ENCODE measurements around the gene NAA80. TPM values are rescaled to one million over a fixed set of nuclear protein-coding genes. Genes with fewer than 3 reads are reported as not detected.

Gene NAA80
- total and polyA plus RNA-seq, 2 donors (not counting 3 experiments of a cell fraction or from before 2014, with no cell fraction given): 9.0 to 13.1 TPM

GRCh38 chr3:50322115-50322385, 22.8 kb upstream of the NAA80 start:
- BruUV-seq (replicated peaks): TSS peak; percentile 69
- intact Hi-C loops (cut with micrococcal nuclease): loop anchor here (1.0 to 2.0 kb wide), 2 partner anchors 30 to 155 kb away; partner anchors contain the start of gene IFRD2
- CTCF ChIA-PET: interaction anchor here (1.0 to 4.3 kb wide), 4 partner anchors 14 to 220 kb away, joined by 4 to 66 read pairs (median 23); partner anchors contain the start of genes HYAL3 and NAA80

DNA sequence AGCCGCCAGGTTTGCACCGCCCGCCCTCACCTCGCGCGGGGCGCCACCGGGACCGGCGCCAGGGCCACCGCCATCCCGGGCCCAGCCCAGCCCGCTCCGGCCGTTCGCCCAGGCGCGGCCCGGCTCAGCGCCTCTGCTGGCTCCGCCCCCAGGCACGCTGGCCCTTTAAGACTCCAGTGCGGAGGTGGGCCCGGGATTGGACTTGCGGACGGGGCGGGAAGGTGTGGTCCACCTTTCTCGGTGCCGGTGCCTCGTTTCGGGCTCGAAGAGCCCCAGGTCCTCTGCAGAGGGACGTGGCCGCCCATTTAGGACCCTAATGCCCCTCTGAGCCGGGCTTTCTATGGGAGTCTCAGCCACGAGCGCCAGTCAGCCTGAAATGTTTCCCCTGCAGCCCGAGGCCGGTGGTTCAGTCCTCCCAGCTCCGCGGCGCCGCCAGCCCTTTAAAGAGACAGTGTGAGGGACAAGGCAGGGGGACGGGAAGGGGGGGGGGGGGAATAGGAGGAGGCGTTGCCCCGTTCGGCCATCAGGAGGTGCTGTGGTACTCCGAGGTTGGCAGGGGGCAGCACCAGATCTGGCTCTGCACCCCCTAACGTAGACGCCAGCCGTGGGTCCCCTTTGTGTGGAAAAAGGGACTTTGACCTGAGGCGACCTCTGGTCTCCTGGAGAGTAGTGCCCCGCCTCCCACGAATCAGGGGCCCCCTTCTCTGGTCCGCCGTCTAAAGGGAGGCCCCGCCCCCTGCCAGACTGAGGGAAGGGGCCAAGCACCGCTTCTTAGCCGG, 22.3 kb upstream of the NAA80 start:
- peaks cover 49% of the 10 kb centered on the region for H3K79me2 ChIP-seq (ENCODE audit: control insufficient read depth, insufficient read depth, low read length)
- dilution Hi-C loops (cut with MboI; ENCODE audit: extremely low pct_ligation_motif_present, low sequenced_read_pairs): no loop called here
- peaks cover 63% of the 10 kb centered on the region for H3K4me1 ChIP-seq (ENCODE audit: control insufficient read depth, extremely low read depth, insufficient read depth, low read length)
- BruUV-seq (replicated peaks): no TSS peak
- DNase-seq (ENCODE audit: low read depth, low spot score): peak; percentile 91
- H2AFZ ChIP-seq (ENCODE audit: low read depth, low read length): no peak overlapping the region
- intact Hi-C loops (cut with micrococcal nuclease): loop anchor here (1.0 to 2.0 kb wide), 2 partner anchors 29 to 155 kb away; partner anchors contain the start of gene IFRD2
- CTCF ChIA-PET: interaction anchor here (0.5 to 4.3 kb wide), 14 partner anchors 13 to 1360 kb away, joined by 3 to 36 read pairs (median 3); partner anchors contain the start of genes CYB561D2, HYAL3, NAA80 and NPRL2
- TF ChIP-seq, protein P1, sequence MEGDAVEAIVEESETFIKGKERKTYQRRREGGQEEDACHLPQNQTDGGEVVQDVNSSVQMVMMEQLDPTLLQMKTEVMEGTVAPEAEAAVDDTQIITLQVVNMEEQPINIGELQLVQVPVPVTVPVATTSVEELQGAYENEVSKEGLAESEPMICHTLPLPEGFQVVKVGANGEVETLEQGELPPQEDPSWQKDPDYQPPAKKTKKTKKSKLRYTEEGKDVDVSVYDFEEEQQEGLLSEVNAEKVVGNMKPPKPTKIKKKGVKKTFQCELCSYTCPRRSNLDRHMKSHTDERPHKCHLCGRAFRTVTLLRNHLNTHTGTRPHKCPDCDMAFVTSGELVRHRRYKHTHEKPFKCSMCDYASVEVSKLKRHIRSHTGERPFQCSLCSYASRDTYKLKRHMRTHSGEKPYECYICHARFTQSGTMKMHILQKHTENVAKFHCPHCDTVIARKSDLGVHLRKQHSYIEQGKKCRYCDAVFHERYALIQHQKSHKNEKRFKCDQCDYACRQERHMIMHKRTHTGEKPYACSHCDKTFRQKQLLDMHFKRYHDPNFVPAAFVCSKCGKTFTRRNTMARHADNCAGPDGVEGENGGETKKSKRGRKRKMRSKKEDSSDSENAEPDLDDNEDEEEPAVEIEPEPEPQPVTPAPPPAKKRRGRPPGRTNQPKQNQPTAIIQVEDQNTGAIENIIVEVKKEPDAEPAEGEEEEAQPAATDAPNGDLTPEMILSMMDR (IDR thresholded peaks at IDR 0.05; ENCODE audit: extremely low read depth in 1 of 2, insufficient read depth in 1 of 2, low read depth in 1 of 2, low read length in 2 of 2): peak; percentile 41 to 82
- TF ChIP-seq POLR2AphosphoS5 (IDR thresholded peaks at IDR 0.05; ENCODE audit: insufficient read depth, low read depth, low read length): peak; percentile 81
- TF ChIP-seq POLR2A (IDR thresholded peaks at IDR 0.05; ENCODE audit: low read depth, low read length): no peak
- no peak for TF ChIP-seq MYC (IDR thresholded peaks at IDR 0.05; ENCODE audit: low read depth, low read length)
- TF ChIP-seq JUN (IDR thresholded peaks at IDR 0.05; ENCODE audit: borderline replicate concordance, insufficient read depth, insufficient read length, low read depth): no peak
- peak overlapping the region; percentile 89 for H3K9ac ChIP-seq (replicated peaks; ENCODE audit: extremely low read depth, insufficient read depth, low read length)
- peak overlapping the region; percentile 99 for H3K27ac ChIP-seq (ENCODE audit: insufficient read depth, low read depth, low read length)
- POLR2A ChIA-PET: interaction anchor here (0.6 to 5.1 kb wide), 2 partner anchors 14 to 63 kb away, joined by 3 to 38 read pairs; no protein-coding TSS in a partner anchor
- H3K9me1 ChIP-seq (replicated peaks; ENCODE audit: control insufficient read depth, extremely low read depth, insufficient read depth, low read length): no peaks in the 10 kb centered on the region
- FAIRE-seq: peak; percentile 97
- H3K4me3 ChIP-seq (replicated peaks in 1 of 3; ENCODE audit: insufficient read depth in 1 of 3, low read depth in 1 of 3, low read length in 3 of 3): peak overlapping the region; percentile 65 to 89 (median 89)
- no peaks in the 10 kb centered on the region for H3K9me3 ChIP-seq (replicated peaks; ENCODE audit: control insufficient read depth, insufficient read depth, low read length)
- no peaks in the 10 kb centered on the region for H4K20me1 ChIP-seq (replicated peaks; ENCODE audit: control insufficient read depth, extremely low read depth, insufficient read depth, low read length)
- H3K36me3 ChIP-seq (ENCODE audit: control insufficient read depth in 2 of 2, extremely low read depth in 1 of 2, insufficient read depth in 2 of 2, low read length in 2 of 2): peaks cover 11 to 40% of the 10 kb centered on the region in 2 experiments
- peak overlapping the region; percentile 75 for H3K4me2 ChIP-seq (ENCODE audit: insufficient read depth, low read length)
- H3K27me3 ChIP-seq (ENCODE audit: control insufficient read depth in 2 of 2, insufficient read depth in 2 of 2, low read length in 2 of 2): no peaks in the 10 kb centered on the region

More at GRCh38 chr3:50322115-50322385, 22.8 kb upstream of the NAA80 start:
- H3K4me3 ChIP-seq (replicated peaks in 1 of 3; ENCODE audit: insufficient read depth in 1 of 3, low read depth in 1 of 3, low read length in 3 of 3): peak overlapping the region; percentile 31 to 89 (median 62)
- dilution Hi-C loops (cut with MboI; ENCODE audit: extremely low pct_ligation_motif_present, low sequenced_read_pairs): no loop called here
- peaks cover 49% of the 10 kb centered on the region for H3K79me2 ChIP-seq (ENCODE audit: control insufficient read depth, insufficient read depth, low read length)
- H4K20me1 ChIP-seq (replicated peaks; ENCODE audit: control insufficient read depth, extremely low read depth, insufficient read depth, low read length): no peaks in the 10 kb centered on the region
- H3K4me1 ChIP-seq (ENCODE audit: control insufficient read depth, extremely low read depth, insufficient read depth, low read length): peaks cover 60% of the 10 kb centered on the region
- POLR2A ChIA-PET: interaction anchor here (5.1 kb wide), 1 partner anchor 14 kb away, joined by 38 read pairs; no protein-coding TSS in a partner anchor
- H3K36me3 ChIP-seq (ENCODE audit: control insufficient read depth in 2 of 2, extremely low read depth in 1 of 2, insufficient read depth in 2 of 2, low read length in 2 of 2): peaks cover 10 to 36% of the 10 kb centered on the region in 2 experiments
- peak overlapping the region; percentile 75 for H3K4me2 ChIP-seq (ENCODE audit: insufficient read depth, low read length)
- H3K9me3 ChIP-seq (replicated peaks; ENCODE audit: control insufficient read depth, insufficient read depth, low read length): no peaks in the 10 kb centered on the region
- DNase-seq (ENCODE audit: low read depth, low spot score): no peak
- no peak for FAIRE-seq
- no peaks in the 10 kb centered on the region for H3K9me1 ChIP-seq (replicated peaks; ENCODE audit: control insufficient read depth, extremely low read depth, insufficient read depth, low read length)
- H3K27ac ChIP-seq (ENCODE audit: insufficient read depth, low read depth, low read length): peak overlapping the region; percentile 99
- no peaks in the 10 kb centered on the region for H3K27me3 ChIP-seq (ENCODE audit: control insufficient read depth in 2 of 2, insufficient read depth in 2 of 2, low read length in 2 of 2)
- no peak overlapping the region for H2AFZ ChIP-seq (ENCODE audit: low read depth, low read length)
- TF ChIP-seq POLR2AphosphoS5 (IDR thresholded peaks at IDR 0.05; ENCODE audit: insufficient read depth, low read depth, low read length) (peak; percentile 12), MAX (IDR thresholded peaks at IDR 0.05; ENCODE audit: insufficient read depth, insufficient read length) (no peak), POLR2A (IDR thresholded peaks at IDR 0.05; ENCODE audit: low read depth, low read length) (peak; percentile 59)
- H3K9ac ChIP-seq (replicated peaks; ENCODE audit: extremely low read depth, insufficient read depth, low read length): peak overlapping the region; percentile 88

Data from endothelial cell of umbilical vein (primary cell).